Keratinocyte (primary cell): ENCODE results near the gene HTRA3. TPM values are rescaled to one million over a fixed set of nuclear protein-coding genes. Genes with fewer than 3 reads are reported as not detected.

Source experiments
- DNase-seq: peaks from one replicate; pipeline ENCODE4 v3.0.0-alpha.2; 2011; ENCODE audit warnings: low read depth, missing footprints, low spot score
- FAIRE-seq: peaks from 2 replicates; lab custom pipeline; 2011; peaks lifted over from hg19 to GRCh38; lab: Jason Lieb, UNC
- H2AFZ ChIP-seq: 2 replicates; pipeline ENCODE4 v1.6.0; 2012; ENCODE audit warnings: low read length, control low read depth, inconsistent platforms; ENCODE audit not compliant: control insufficient read depth
- H3K27ac ChIP-seq: 2 replicates; pipeline ENCODE4 v1.5.1; 2011; ENCODE audit warnings: low read length; ENCODE audit not compliant: control insufficient read depth, insufficient read depth
- H3K27me3 ChIP-seq: 3 replicates; pipeline ENCODE4 v1.6.0; 2011; ENCODE audit warnings: low read length; ENCODE audit not compliant: control insufficient read depth, insufficient read depth; ENCODE audit errors: extremely low read depth
- H3K36me3 ChIP-seq, 2 experiments: 2 replicates in 1 of 2; 3 replicates in 1 of 2; pipeline ENCODE4 v1.5.1; 2011; ENCODE audit warnings: low read length in 2 of 2, mild to moderate bottlenecking in 1 of 2; ENCODE audit not compliant: control insufficient read depth in 2 of 2, insufficient read depth in 2 of 2; ENCODE audit errors: extremely low read depth in 1 of 2
- H3K4me1 ChIP-seq: 3 replicates; pipeline ENCODE4 v1.5.1; 2011; ENCODE audit warnings: low read length; ENCODE audit not compliant: control insufficient read depth, insufficient read depth; ENCODE audit errors: extremely low read depth
- H3K4me2 ChIP-seq: 3 replicates; pipeline ENCODE4 v1.6.0; 2011; ENCODE audit warnings: low read depth, low read length; ENCODE audit not compliant: control insufficient read depth, insufficient read depth; ENCODE audit errors: extremely low read depth
- H3K4me3 ChIP-seq, 3 experiments: fragments of 200-600 bp in 1 of 3; sonication (generic) in 1 of 3; 2 replicates in 2 of 3; 3 replicates in 1 of 3; pipeline ENCODE4 v1.5.1; 2011 to 2016; ENCODE audit warnings: low read length in 3 of 3, mild to moderate bottlenecking in 3 of 3, control low read depth in 2 of 3, inconsistent platforms in 1 of 3, low read depth in 1 of 3, mixed read lengths in 1 of 3, mixed run types in 1 of 3, moderate library complexity in 1 of 3; ENCODE audit not compliant: control insufficient read depth in 2 of 3, insufficient read depth in 2 of 3; ENCODE audit errors: extremely low read depth in 1 of 3
- H3K79me2 ChIP-seq: 2 replicates; pipeline ENCODE4 v1.6.0; 2012; ENCODE audit warnings: low read length; ENCODE audit not compliant: control insufficient read depth, insufficient read depth
- H3K9ac ChIP-seq: 3 replicates; pipeline ENCODE4 v1.6.0; 2011; ENCODE audit warnings: low read length; ENCODE audit not compliant: control insufficient read depth, insufficient read depth; ENCODE audit errors: extremely low read depth
- H3K9me1 ChIP-seq: 3 replicates; pipeline ENCODE4 v1.6.0; 2011; ENCODE audit warnings: low read length; ENCODE audit not compliant: control insufficient read depth, insufficient read depth; ENCODE audit errors: extremely low read depth
- H3K9me3 ChIP-seq: 2 replicates; pipeline ENCODE4 v1.5.1; 2012; ENCODE audit warnings: low read depth, low read length; ENCODE audit not compliant: control insufficient read depth
- H4K20me1 ChIP-seq: 3 replicates; pipeline ENCODE4 v1.6.0; 2011; ENCODE audit warnings: low read length; ENCODE audit not compliant: control insufficient read depth, insufficient read depth; ENCODE audit errors: extremely low read depth
- CTCF ChIP-seq, 3 experiments: IDR thresholded peaks in 1 of 3; conservative IDR thresholded peaks in 1 of 3; optimal IDR thresholded peaks in 1 of 3; 2 replicates in 2 of 3; 3 replicates in 1 of 3; pipeline versions ENCODE3 to v1.5.1; 2011; ENCODE audit warnings: low read length in 3 of 3, mild to moderate bottlenecking in 3 of 3, moderate library complexity in 2 of 3, control low read depth in 1 of 3, inconsistent platforms in 1 of 3; ENCODE audit not compliant: insufficient read depth in 2 of 3; ENCODE audit errors: extremely low read depth in 1 of 3
- EZH2 ChIP-seq: IDR thresholded peaks from one replicate; pipeline ENCODE4 v1.6.1; 2012; ENCODE audit warnings: inconsistent platforms, mild to moderate bottlenecking, low read length, moderate library complexity
- dilution Hi-C: fragments of 300-500 bp; cut with MboI; formaldehyde crosslinking; loops from one replicate; pipeline ENCODE4 v1.7.0; 2020; ENCODE audit warnings: low sequenced_read_pairs; ENCODE audit not compliant: extremely low pct_ligation_motif_present
- polyA plus RNA-seq, 5 experiments: library from polyadenylated mRNA; depleted of rRNA in 3 of 5; stranded (reverse) in 3 of 5; stranded (forward) in 1 of 5; unstranded in 1 of 5; fragments of >200 nt; gene quantifications; 1 replicate in 1 of 5; 2 replicates in 3 of 5; 3 replicates in 1 of 5; pipeline versions ENCODE4 v1.2.1 to v1.2.3, GENCODE V29; 2011 to 2012; ENCODE audit warnings: missing spikeins in 2 of 5, low read depth in 1 of 5, low replicate concordance in 1 of 5

HTRA3 gene
- polyA plus RNA-seq, 1 donor (not counting 4 experiments of a cell fraction or from before 2014, with no cell fraction given): not detected

DNA sequence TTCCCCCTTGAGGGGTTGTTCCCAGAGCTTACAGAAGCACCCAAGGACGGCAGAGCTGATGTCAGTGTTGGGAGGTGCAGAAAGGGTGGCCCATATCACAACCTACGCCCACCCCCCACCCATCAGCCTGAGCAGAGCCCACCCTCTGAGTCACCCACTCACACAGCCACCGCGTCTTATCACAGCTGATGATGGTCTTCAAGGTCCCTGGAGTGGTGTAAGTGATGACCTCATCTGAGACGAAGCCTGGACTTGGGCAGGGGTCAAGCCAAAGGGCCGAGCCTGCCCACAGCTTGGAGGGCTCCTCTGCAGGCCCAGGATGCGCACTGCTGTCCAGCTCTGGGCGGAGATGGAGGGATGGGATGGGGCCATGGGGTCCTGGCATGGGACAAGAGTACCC, 3.0 kb upstream of the HTRA3 start:
- Histone ChIP-seq H3K4me3 (no peak overlapping the region), H2AFZ (no peak overlapping the region), H3K4me1 (no peaks in the 10 kb centered on the region), H3K9ac (no peak overlapping the region), H3K9me1 (no peaks in the 10 kb centered on the region), H4K20me1 (no peaks in the 10 kb centered on the region), H3K36me3 (no peaks in the 10 kb centered on the region), H3K27me3 (peaks cover 32% of the 10 kb centered on the region), H3K79me2 (no peaks in the 10 kb centered on the region), H3K9me3 (no peaks in the 10 kb centered on the region), H3K4me2 (no peak overlapping the region), H3K27ac (no peak overlapping the region)
- FAIRE-seq (no peak), DNase-seq (no peak)
- no peak for TF ChIP-seq CTCF (optimal IDR thresholded peaks at IDR 0.05 in 1 of 3, IDR thresholded peaks at IDR 0.05 in 1 of 3, conservative IDR thresholded peaks at IDR 0.05 in 1 of 3; ENCODE audit: extremely low read depth in 1 of 3, insufficient read depth in 2 of 3, low read length in 3 of 3)
- TF ChIP-seq EZH2: no peak
- dilution Hi-C loops: loop anchor here (25.0 kb wide), 1 partner anchor 146 kb away; no protein-coding TSS in a partner anchor

DNA sequence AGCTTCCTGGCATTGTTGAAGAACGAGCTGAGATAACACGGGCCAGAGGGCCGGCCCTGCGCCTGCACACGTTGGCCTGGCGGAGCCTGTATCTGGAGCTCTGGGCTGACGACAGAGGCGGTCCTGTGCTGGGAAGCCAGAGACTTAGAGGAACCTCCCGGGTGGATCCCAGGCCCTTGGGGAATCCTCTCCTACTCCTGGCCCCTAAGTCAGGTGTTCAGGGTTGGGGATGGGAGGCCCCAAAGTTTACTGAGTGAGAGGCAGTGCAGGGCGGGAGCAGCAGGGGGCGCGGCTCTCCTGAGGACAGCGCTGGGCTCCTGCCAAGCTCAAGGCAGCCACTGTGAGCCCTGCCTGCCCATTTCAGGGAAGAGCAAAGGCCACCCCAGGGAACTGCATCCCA, 2.5 kb upstream of the HTRA3 start:
- H3K4me3 ChIP-seq: no peak overlapping the region
- DNase-seq (no peak), FAIRE-seq (peak; percentile 61)
- H3K4me2 ChIP-seq: no peak overlapping the region
- no peak overlapping the region for H3K27ac ChIP-seq
- H3K79me2 ChIP-seq: no peaks in the 10 kb centered on the region
- peak in 2 of 3 experiments; percentile 79 to 97 for TF ChIP-seq CTCF (optimal IDR thresholded peaks at IDR 0.05 in 1 of 3, IDR thresholded peaks at IDR 0.05 in 1 of 3, conservative IDR thresholded peaks at IDR 0.05 in 1 of 3; ENCODE audit: extremely low read depth in 1 of 3, insufficient read depth in 2 of 3, low read length in 3 of 3)
- TF ChIP-seq EZH2: no peak
- H3K9ac ChIP-seq: no peak overlapping the region
- H2AFZ ChIP-seq: no peak overlapping the region
- dilution Hi-C loops: loop anchor here (25.0 kb wide), 1 partner anchor 145 kb away; no protein-coding TSS in a partner anchor
- H3K9me1 ChIP-seq: no peaks in the 10 kb centered on the region
- peaks cover 37% of the 10 kb centered on the region for H3K27me3 ChIP-seq
- no peaks in the 10 kb centered on the region for H4K20me1 ChIP-seq
- H3K9me3 ChIP-seq: no peaks in the 10 kb centered on the region
- H3K4me1 ChIP-seq: no peaks in the 10 kb centered on the region
- no peaks in the 10 kb centered on the region for H3K36me3 ChIP-seq
